ENCODE data around the gene EPC1. TPM values are rescaled to one million over a fixed set of nuclear protein-coding genes. Genes with fewer than 3 reads are reported as not detected.

The EPC1 gene
- total RNA-seq, 2 experiments from 2014 or later, result 24.4 to 26.1 TPM

DNA sequence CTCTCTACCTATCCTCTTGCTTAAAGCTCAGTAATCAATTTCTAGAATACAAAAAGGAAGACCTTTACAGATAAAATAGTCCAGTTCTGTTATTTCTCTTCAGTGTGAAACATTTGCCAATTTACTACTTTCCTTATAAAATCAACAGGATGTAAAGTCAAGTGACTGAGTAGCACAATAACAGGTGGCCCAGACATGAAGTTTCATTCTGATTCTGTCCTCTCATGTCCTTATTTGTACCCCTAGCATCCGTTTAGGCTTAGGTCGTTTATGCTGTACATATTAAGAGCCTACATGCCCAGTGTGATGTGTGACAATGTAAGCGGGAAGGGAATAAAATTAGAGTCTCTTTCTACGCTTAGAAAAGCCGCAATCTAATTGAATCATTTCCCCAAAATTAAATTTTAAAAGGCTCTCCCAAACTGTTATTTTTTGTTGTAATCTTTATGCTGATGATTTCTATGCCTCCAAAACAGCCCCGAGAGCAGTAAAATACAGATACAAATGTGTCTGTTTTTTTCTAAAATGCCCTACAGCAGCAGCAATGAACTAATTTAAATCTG, 29.1 kb downstream of the EPC1 start:
- ChIA-PET POLR2A (interaction anchor here (1.0 to 1.2 kb wide), 2 partner anchors 14 to 16 kb away, joined by 3 read pairs; no protein-coding TSS in a partner anchor), CTCF (interaction anchor here (0.9 kb wide), 2 partner anchors 62 to 73 kb away, joined by 3 to 6 read pairs; no protein-coding TSS in a partner anchor)

DNA sequence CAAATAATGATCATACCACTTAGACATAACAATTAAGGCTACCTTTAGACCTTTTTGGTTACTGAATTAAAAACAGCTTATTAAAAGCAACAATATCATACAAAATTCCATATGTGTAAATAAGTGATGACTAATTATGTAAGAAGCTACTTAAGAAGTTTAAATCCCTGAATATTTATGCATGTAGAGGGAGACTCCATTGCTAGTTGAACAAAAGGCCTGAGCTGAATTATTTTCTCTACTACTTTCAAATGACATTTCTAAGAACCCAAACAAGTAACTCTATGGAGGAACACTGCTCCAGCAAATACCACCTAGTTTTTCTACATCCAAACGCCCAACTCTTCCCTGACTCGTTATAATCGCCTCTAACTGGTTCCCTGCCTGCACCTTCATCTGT, 31.5 kb downstream of the EPC1 start:
- CTCF ChIA-PET, result interaction anchor here (1.0 to 1.6 kb wide), 2 partner anchors 31 to 65 kb away, joined by 5 to 6 read pairs; no protein-coding TSS in a partner anchor
- POLR2A ChIA-PET, result no interaction called here

DNA sequence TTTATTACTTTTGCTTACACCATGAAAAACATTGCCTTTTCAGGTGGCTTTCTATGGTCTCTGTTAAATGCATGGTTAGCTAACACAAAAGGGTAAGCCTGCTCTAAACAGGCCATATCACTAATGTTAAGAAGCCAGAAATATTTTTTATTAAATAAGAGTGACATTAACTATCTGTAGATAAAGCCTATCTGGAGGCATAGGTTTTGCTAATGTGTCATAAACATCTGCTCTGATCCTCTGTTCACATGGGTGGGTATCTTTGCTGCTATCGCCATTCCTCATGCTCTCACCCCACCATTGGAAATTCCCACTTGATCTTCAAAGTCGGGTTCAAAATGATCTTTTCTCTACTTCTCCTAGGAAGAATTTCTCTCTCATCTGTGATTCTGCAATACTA, 32.4 kb downstream of the EPC1 start:
- CTCF ChIA-PET, result interaction anchor here (1.6 kb wide), 1 partner anchor 31 kb away, joined by 6 read pairs; no protein-coding TSS in a partner anchor

DNA sequence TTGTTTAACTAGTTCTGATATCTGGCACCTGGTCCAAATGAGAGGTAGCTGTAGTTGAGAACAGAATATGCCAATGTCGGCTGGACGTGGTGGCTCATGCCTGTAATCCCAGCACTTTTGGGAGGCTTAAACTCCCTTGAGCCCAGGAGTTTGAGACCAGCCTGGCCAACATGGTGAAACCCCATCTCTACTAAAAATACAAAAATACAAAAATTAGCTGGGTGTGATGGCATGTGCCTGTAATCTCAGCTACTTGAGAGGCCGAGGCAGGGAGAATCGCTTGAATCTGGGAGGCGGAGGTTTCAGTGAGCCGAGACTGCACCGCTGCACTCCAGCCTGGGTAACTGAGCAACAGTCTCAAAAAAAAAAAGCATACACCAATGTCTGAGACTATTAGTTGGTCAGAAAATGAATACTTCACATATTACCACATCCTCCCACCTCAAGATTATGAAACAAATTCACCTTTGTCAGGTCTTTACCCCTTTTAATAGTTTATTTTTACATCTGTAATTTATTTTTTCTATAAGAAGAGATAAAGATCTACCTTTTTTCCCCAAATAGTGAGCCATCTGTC, 38.8 kb downstream of the EPC1 start:
- POLR2A ChIA-PET, result no interaction called here

More for the DNA sequence above, 32.4 kb downstream of the EPC1 start:
- POLR2A ChIA-PET, result interaction anchor here (0.9 kb wide), 1 partner anchor 12 kb away, joined by 3 read pairs; no protein-coding TSS in a partner anchor

DNA sequence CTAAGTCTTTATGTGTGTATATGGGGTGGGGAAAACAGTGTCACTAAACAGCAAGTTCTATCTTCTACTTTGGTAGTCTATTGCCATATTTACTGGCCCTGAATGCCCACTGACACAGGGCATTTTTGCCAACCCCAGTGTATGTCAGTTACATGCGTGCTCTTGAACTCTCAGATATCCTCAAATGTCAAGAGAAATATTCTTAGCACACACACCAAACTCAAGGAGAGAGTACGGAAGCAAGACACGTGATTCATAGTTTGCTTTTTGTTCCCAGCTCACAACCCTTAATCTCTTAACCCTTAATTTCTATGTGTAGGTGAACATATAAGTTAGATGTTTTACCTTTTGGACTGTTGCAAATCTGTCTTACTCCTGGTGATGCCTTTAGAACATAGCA, 39.3 kb downstream of the EPC1 start:
- POLR2A ChIA-PET, result no interaction called here
- CTCF ChIA-PET, result interaction anchor here (1.2 kb wide), 1 partner anchor 31 kb away, joined by 3 read pairs; no protein-coding TSS in a partner anchor

More for the DNA sequence above, 38.8 kb downstream of the EPC1 start:
- CTCF ChIA-PET, result interaction anchor here (1.2 kb wide), 1 partner anchor 30 kb away, joined by 3 read pairs; no protein-coding TSS in a partner anchor

DNA sequence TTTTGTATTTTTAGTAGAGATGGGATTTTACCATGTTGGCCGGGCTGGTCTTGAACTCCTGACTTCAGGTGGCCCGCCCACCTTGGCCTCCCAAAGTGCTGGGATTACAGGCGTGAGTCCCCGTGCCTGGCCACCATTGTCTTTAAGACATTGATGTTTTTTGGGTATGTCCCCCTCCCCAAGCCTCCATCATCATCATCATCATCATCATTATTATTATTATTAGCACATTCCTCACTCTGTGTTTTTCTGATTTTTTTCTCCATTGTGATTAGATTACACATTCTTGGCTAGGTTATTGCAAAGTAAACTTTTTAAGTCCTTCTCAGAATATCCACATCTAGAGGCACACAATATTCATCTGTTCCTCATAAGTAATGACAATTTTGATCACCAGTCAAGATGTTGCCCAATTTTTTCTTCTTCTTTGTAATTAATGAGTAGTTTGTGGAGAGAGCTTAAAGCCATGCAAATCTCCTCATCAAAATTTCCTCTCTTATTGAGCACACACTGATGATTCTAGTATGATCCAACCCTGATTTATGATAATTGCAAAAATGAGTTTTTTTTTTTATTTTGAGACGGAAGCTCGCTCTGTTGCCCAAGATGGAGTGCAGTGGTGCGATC, 47.5 kb downstream of the EPC1 start:
- CTCF ChIA-PET, result no interaction called here
- POLR2A ChIA-PET, result no interaction called here

- ChIA-PET POLR2A (no interaction called here), CTCF (interaction anchor here (1.1 kb wide), 1 partner anchor 42 kb away, joined by 3 read pairs; no protein-coding TSS in a partner anchor)
These were observed 48.7 kb downstream of the EPC1 start for GRCh38 chr10:32298075-32298812.

GRCh38 chr10:32295027-32295426, 51.9 kb downstream of the EPC1 start:
- ChIA-PET CTCF (interaction anchor here (1.3 to 2.4 kb wide), 4 partner anchors 18 to 51 kb away, joined by 3 to 6 read pairs (median 4); no protein-coding TSS in a partner anchor), POLR2A (interaction anchor here (0.5 to 0.7 kb wide), 2 partner anchors 10 to 54 kb away, joined by 4 to 5 read pairs; no protein-coding TSS in a partner anchor)

DNA sequence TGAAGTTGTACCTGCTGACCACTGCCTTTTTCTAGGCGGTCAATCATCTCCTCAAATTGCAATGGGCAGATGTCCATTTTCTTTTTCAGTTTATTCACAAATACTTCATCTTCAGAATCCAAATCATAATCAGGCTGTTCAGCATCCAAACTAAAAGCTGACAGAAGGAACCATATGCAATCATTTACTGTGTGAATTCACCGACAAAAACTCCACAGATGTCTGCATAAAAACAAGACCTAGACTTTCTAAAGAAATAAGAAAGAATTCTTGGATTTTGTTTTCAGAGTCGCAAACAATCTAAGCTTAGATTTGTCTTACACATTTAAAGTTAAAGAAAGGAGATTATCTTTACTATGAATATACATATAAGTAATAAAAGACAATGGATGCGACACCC, 53.4 kb downstream of the EPC1 start:
- ChIA-PET POLR2A (no interaction called here), CTCF (interaction anchor here (1.0 kb wide), 1 partner anchor 53 kb away, joined by 3 read pairs; no protein-coding TSS in a partner anchor)

DNA sequence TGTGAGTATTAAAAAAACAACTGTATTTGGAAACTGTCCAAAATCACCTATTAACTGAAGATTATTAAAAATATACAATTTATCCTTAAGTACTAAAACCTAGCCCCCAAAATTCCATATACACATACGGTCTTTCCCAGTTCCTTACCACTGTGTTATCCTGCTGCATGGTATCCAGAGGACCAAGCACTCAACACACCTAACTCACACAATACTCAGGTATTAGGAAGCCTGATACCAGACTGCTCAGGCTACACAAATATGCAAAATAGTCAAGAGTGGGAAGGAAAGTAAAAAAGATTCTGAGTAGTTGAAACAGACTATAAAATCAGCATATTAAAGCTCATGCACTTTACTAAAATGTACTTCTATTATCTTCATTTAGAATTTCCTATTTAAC, 67.2 kb downstream of the EPC1 start:
- ChIA-PET POLR2A (interaction anchor here (0.7 kb wide), 1 partner anchor 170 kb away, joined by 5 read pairs; no protein-coding TSS in a partner anchor), CTCF (no interaction called here)

- POLR2A ChIA-PET, result no interaction called here
- CTCF ChIA-PET, result no interaction called here
These were observed 73.6 kb downstream of the EPC1 start for GRCh38 chr10:32273336-32273735.

DNA sequence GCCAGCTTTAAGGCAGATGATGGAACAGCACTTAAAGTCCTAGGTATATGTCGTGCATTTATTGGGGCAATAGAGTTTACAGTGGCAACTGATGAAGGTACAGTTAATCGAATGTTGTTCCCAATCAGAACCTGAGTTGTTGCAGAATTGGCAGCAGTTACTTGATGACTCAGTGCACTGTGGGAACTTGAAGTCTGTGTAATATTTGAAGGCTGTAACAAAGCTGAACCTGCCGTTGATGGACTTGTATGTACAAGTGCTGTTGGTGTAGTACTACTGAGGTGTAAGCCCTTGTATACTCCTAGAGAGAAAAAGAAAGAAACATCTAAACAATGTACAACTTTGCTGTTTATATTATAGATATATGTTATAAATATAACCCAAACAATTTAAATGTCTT, 75.3 kb downstream of the EPC1 start:
- ChIA-PET POLR2A (no interaction called here), CTCF (no interaction called here)

- ChIA-PET POLR2A (no interaction called here), CTCF (no interaction called here)
These were observed 77.4 kb downstream of the EPC1 start for GRCh38 chr10:32269343-32270100.

- ChIA-PET POLR2A (no interaction called here), CTCF (no interaction called here)
These were observed 78.2 kb downstream of the EPC1 start for GRCh38 chr10:32268788-32269187.

DNA sequence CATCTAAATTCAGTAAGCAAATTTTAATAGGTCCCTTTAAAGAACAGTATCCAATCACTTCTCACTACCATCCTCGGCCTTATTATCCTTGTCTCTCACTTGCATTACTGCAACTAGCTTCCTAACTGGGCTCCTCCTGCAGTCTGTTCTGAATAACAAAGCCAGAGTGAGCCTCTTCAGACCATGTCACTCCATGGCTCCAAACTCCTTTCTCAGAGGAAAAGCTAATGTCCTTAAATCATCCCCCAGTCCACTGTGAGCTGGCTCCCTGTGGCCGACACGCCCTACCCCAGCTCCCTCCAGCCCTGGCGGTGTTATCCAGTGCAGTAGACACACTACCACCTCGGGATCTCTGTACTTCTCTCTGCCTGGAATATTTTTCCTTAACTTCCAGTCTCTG, 80.0 kb downstream of the EPC1 start:
- ChIA-PET CTCF (interaction anchor here (0.9 kb wide), 1 partner anchor 9 kb away, joined by 6 read pairs; no protein-coding TSS in a partner anchor), POLR2A (no interaction called here)

DNA sequence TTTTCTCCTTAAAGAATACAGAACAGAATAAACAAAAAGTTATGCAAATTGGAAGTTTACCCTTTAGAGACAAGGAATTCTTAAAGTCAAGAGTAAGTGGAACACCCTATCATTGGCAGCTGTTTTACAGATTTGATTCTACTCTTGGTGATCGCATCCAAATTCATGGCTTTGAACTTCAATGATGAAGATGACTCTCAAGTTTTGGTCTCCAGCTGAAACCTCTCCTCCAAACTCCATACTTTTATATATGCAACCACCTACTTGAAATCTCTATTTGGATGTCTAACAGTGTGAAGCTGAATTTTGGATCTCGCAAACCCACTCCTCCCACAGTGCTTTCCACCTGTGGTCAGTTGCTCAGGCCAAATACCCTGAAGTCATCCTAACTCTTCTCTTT, 80.4 kb downstream of the EPC1 start:
- POLR2A ChIA-PET, result no interaction called here
- CTCF ChIA-PET, result interaction anchor here (0.9 kb wide), 1 partner anchor 9 kb away, joined by 6 read pairs; no protein-coding TSS in a partner anchor

GRCh38 chr10:32265756-32266155, 81.2 kb downstream of the EPC1 start:
- POLR2A ChIA-PET, result no interaction called here
- CTCF ChIA-PET, result interaction anchor here (1.5 kb wide), 1 partner anchor 10 kb away, joined by 3 read pairs; no protein-coding TSS in a partner anchor

DNA sequence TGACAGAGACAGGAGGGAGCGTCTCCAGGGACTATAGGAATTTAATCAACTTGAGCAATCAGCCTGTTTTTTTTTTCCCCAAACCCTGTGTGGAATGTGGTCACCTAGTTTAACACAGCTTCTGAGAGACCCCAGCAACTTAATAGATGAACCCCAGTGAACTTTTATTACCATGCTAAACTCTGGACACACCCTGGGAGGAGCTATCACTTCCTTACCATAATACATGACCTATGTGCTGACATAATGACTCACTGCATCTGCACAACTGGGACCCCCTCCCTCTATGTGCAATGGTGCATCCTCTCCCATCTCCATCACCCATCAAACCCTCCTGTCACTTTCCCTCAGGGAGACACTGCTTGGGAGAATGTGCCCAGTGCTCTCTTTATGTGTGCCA, 83.7 kb downstream of the EPC1 start:
- ChIA-PET POLR2A (no interaction called here), CTCF (no interaction called here)

GRCh38 chr10:32259551-32259950, 87.4 kb downstream of the EPC1 start:
- POLR2A ChIA-PET, result no interaction called here

More at GRCh38 chr10:32259551-32259950, 87.4 kb downstream of the EPC1 start:
- CTCF ChIA-PET, result no interaction called here
